Measurements from ENCODE around the gene FAM171A1.

DNA sequence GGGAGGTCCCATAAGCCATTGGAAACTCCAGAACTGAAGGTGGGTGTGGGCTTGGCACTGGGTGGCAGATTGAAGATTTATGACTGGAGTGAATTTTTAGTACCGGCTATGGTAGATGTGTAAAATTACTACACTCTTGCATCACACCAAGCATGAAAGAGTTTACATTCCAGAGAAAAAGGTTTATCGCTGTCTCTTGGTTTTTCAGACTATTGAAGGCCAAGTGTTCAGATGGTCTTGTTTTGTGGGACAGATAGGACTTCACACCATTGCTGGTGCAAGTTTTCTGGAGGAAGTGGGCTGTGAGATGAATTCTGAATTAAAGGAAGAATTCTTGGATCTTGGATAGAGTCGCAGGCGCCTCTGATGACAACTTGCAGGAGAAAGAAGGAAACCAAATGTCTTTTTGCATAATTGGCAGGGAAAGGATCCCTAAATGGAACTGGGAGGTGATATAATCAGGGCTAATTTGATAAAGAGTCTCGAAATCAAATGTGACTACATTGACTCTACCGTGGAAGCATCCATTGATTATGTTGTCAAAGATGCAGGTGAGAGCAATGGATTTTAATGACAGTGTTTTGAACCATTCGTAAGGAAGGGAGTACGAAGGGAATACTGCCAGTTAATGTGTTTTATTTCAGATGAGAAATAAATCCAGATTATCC lies 188.4 kb downstream of the FAM171A1 start:
- TF ChIP-seq GATA2 (IDR thresholded peaks at IDR 0.05; ENCODE audit: low read depth, low read length) (no peak), GATA3 (IDR thresholded peaks at IDR 0.05; ENCODE audit: low read depth, low read length) (no peak)
